AG04449 (cell line): ENCODE results near the gene SEPTIN5.

Experiments used
- CTCF ChIA-PET: fragments of 350-600 bp; formaldehyde crosslinking; extraction: SDS; loops from one replicate; lab custom pipeline; 2021; ENCODE audit warnings: antibody characterized with exemption; lab: Yijun Ruan, JAX
- POLR2A ChIA-PET: fragments of 400-600, 350-600 bp; formaldehyde crosslinking; extraction: SDS; loops from one replicate; lab custom pipeline; 2020; ENCODE audit warnings: antibody characterized with exemption, inconsistent platforms; lab: Yijun Ruan, JAX
- DNase-seq: peaks from one replicate; pipeline ENCODE4 v3.0.0-alpha.2; 2010; ENCODE audit warnings: low read depth, low spot score
- H3K4me3 ChIP-seq: 2 replicates; pipeline ENCODE4 v1.5.1; 2011; ENCODE audit warnings: low read depth, mild to moderate bottlenecking, control low read depth, low read length
- TF ChIP-seq, protein P1 (sequence below): IDR thresholded peaks from one replicate; pipeline ENCODE4 v1.5.1; 2011; ENCODE audit warnings: mild to moderate bottlenecking, moderate library complexity, low read length, control low read depth, inconsistent platforms; ENCODE audit not compliant: insufficient read depth; ENCODE audit errors: missing control alignments

The SEPTIN5 gene

DNA sequence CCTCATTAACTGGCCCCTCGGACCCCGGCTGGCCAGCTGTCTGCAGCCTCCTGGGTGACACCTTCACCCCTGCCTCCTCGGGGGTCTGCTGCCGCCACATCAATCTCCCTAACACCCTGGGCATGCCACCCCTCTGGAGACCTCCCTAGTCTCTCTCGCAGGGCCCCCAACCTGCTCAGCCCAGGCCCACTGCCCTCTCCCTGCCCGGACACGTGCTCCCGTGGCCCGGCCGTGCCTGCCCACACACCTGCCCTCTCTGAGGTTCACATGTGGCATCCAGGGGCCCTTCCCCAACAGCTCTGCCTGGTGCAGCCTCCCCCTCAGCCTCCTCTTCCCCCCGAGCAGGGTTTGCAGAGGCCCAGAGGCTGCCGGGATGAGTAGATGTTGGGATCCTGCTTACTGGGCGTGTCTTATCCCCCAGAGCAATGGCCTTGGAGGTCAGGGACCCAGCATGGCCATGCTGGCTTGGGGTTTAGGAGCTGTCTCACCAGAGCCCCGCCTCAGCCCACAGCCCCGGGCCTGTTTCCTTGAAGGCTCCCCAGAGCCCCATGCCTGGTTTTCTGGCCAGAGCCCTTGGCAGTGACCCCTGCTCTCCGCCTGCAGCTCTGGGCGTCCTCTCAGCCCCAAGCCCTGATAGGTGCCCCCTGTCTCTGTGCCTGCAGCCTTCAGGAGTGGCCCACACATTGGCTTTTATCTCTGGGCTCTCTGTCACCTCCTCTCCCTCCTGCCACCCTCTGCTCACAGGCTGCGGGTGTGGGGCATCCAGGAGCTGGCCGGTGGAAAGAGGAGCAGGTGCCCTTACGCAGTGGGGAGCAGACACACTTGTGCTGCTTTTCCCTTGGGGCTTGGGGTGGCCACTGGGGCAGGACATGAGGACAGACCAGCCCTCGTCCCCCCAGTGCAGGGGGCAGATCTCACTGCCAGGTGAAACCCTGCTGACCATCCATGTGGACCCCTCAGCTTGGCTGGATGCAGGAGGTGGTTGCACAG is 25.7 kb upstream of the SEPTIN5 start:
- CTCF ChIA-PET = interaction anchor here (0.9 to 4.7 kb wide), 3 partner anchors 9 to 259 kb away, joined by 3 to 39 read pairs (median 4); no protein-coding TSS in a partner anchor
- TF ChIP-seq, protein P1, sequence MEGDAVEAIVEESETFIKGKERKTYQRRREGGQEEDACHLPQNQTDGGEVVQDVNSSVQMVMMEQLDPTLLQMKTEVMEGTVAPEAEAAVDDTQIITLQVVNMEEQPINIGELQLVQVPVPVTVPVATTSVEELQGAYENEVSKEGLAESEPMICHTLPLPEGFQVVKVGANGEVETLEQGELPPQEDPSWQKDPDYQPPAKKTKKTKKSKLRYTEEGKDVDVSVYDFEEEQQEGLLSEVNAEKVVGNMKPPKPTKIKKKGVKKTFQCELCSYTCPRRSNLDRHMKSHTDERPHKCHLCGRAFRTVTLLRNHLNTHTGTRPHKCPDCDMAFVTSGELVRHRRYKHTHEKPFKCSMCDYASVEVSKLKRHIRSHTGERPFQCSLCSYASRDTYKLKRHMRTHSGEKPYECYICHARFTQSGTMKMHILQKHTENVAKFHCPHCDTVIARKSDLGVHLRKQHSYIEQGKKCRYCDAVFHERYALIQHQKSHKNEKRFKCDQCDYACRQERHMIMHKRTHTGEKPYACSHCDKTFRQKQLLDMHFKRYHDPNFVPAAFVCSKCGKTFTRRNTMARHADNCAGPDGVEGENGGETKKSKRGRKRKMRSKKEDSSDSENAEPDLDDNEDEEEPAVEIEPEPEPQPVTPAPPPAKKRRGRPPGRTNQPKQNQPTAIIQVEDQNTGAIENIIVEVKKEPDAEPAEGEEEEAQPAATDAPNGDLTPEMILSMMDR = no peak
- no peak overlapping the region for H3K4me3 ChIP-seq
- DNase-seq = no peak
- POLR2A ChIA-PET = no interaction called here

DNA sequence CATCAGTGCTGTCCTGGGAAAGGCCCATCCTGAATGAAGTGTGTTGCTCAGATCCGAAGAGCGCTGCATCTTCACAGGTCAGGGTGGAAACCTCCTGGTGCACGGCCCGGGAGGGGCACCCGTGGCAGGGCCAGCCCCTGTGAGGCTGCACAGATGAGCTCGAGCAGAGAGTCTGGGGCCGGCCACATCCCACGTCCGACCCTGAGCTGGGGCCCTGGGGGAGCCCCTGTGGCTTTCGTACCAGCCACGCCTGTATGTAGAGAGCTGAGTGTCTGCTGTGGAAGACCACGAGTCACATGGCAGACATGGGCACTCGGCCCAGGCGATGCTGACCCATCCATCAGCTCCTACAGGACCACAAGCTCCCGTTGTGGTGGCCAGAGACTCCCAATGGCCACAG is 24.9 kb upstream of the SEPTIN5 start:
- TF ChIP-seq, protein P1 = no peak
- ChIA-PET POLR2A (no interaction called here), CTCF (interaction anchor here (0.6 to 4.7 kb wide), 6 partner anchors 8 to 89 kb away, joined by 3 to 39 read pairs (median 4); no protein-coding TSS in a partner anchor)
- H3K4me3 ChIP-seq = no peak overlapping the region
- DNase-seq = no peak

DNA sequence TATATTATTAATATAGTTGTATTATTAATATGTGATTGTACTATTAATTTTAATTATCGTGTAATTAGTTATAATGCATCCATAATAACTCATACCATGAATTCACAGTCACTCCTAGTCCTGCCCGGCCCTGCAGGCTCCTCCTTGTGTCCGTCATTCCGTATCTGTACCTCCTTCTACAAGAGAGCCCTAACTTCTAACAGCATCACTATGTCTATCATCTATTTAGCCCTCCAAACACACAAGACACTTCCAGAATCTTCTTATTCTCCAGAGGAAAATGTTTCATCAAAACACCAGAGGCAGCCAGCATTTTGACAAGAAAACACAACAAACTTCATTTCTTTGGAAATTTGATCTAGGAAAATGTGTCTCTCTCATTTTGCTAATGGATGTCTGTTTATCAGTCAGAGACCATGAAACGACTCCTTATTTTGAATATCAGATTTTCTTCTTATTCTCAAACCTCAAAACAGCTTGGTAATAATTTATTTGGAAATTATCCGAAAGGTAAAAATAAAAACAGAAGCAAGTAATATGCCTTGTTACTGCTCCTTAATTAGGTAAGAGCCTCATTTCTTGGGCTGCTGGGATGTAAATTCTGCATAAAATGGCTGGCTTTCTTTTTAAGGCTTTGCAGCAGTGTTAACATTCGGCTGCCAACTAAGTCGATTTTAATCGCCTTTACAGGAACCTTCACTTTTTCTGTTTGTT is 23.1 kb upstream of the SEPTIN5 start:
- CTCF ChIA-PET = interaction anchor here (1.2 to 4.7 kb wide), 3 partner anchors 9 to 59 kb away, joined by 3 to 39 read pairs (median 4); no protein-coding TSS in a partner anchor
- no peak for DNase-seq
- POLR2A ChIA-PET = no interaction called here
- TF ChIP-seq, protein P1 = no peak
- H3K4me3 ChIP-seq = no peak overlapping the region

DNA sequence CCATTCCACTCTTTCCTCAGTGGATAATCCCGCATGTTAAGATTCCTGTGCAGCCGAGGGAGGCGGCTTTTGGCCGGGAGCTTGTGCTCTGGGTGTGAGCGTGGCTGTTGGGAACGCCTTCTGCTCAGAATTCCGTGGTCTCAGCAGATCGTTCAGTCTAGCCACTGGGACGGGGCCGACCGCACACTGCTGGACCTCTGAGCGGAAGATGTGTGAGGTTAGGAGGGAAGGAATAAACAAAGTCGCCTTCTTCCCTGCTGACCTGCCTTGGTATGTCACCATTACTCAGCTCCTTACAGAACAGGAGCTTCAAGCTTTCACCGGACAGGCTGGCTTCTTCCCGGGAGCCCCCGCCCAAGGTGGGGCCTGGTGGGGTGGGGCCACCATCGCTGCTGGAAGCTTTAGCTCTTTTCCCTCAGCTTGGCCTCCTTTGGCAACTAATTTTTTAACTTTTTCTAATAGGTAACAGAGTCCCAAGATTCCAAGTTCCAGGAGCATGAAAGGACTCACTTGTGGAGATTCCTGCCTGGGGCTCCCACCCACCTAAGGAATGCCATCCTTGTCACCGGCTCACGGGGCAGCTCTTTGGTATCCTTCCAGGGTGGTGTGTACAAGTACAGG is 22.5 kb upstream of the SEPTIN5 start:
- ChIA-PET POLR2A (no interaction called here), CTCF (interaction anchor here (0.7 to 4.7 kb wide), 4 partner anchors 9 to 62 kb away, joined by 3 to 39 read pairs (median 4); no protein-coding TSS in a partner anchor)
- DNase-seq = no peak
- TF ChIP-seq, protein P1 = no peak
- H3K4me3 ChIP-seq = no peak overlapping the region

DNA sequence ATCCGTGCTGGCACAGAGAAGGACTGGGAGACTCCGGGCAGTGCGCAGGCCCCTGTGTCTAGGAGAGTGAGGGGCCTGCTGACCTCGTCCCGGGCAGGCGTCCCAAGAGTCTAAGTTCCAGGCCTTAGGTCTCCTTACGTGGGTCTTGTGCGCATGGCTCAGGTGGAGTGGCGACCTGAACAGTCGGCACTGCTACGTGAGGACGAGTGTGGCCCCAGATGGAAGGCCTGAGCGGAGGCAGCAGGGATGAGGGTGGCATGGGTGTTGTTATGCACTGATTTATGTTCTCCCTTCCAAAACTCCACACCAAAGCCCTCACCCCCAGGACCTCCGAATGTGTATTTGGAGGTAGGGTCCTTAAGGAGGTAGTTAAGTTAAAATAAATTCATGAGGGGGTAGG is 20.7 kb upstream of the SEPTIN5 start:
- DNase-seq = no peak
- H3K4me3 ChIP-seq = no peak overlapping the region
- CTCF ChIA-PET = no interaction called here
- TF ChIP-seq, protein P1 = no peak
- POLR2A ChIA-PET = no interaction called here
